Heart left ventricle (tissue), 13 donors: Measurements from ENCODE around the gene LCE5A.
A peak's percentile ranks its signal among the peaks of the same experiment; 100 is the strongest.

ENCODE experiments used
- POLR2A ChIP-seq, 2 donors: fragments of 450-650 bp; IDR thresholded peaks; one replicate each; pipeline ENCODE4 v1.6.1; 2017; ENCODE audit warnings: antibody characterized with exemption in 2 of 2, mild to moderate bottlenecking in 2 of 2, moderate library complexity in 2 of 2
- TF ChIP-seq, protein P1 (sequence below), 12 donors: fragments of 200-600 bp; sonication (generic) in 4 of 12; IDR thresholded peaks; one replicate each; pipeline versions ENCODE4 v1.5.0 to v1.8.0; 2018 to 2022; ENCODE audit warnings: antibody characterized with exemption in 12 of 12, mild to moderate bottlenecking in 5 of 12
- donor health status: ischemic (EF 13 %, LVEDD 7.1; RV severe dilation, severe dysfunction).
- donor health status: DM: no; HTN: yes; CAD: no.
- donor health status: DM: no; HTN: no; CAD: no.
- donor health status: ischemic (EF 25% LVEDD 6.9; RV normal size, moderate dysfunction).
- donor health status: ischemic (EF 25% LVEDD 5.7; RV mildly dilated, moderate dysfunction).
- donor health status: ischemic (EF 35%, LVEDD 5.7; RV mildly dilated, moderate dysfunction).
- donor health status: nonischemic (EF 11% LVEDD 7.7; RV severe dilation, severe dysfunction).
- donor health status: DM: yes; HTN: yes; CAD: no.
- donor health status: PGD.
- donor health status: ischemic (EF 29% LVEDD 5.4; RV normal size, mild dysfunction).
- donor health status: nonischemic (EF 23%, LVEDD 6.1; RV moderate dilation, normal function).

DNA sequence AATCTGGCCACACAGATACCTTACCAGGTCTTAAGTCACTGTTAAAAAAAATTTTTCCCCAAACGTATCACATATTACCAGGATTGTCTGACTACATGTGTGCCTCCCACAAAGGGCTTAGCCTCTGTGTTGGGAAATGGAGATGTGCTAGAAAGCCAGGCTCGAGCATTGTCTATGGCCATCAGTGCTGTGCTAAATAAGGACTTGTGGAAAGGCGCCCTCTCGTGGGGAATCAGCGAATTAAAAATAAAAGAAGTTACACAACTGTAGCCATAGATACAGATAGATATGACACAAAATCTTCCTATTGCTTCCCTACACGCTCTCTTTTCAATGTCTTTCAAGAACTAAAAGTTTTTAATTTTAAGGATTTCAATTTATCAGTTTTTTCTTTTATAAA, 49.1 kb upstream of the LCE5A start:
- TF ChIP-seq, protein P1, sequence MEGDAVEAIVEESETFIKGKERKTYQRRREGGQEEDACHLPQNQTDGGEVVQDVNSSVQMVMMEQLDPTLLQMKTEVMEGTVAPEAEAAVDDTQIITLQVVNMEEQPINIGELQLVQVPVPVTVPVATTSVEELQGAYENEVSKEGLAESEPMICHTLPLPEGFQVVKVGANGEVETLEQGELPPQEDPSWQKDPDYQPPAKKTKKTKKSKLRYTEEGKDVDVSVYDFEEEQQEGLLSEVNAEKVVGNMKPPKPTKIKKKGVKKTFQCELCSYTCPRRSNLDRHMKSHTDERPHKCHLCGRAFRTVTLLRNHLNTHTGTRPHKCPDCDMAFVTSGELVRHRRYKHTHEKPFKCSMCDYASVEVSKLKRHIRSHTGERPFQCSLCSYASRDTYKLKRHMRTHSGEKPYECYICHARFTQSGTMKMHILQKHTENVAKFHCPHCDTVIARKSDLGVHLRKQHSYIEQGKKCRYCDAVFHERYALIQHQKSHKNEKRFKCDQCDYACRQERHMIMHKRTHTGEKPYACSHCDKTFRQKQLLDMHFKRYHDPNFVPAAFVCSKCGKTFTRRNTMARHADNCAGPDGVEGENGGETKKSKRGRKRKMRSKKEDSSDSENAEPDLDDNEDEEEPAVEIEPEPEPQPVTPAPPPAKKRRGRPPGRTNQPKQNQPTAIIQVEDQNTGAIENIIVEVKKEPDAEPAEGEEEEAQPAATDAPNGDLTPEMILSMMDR (IDR thresholded peaks at IDR 0.05) = peak; percentile 49 to 70 (median 60)
- TF ChIP-seq POLR2A (IDR thresholded peaks at IDR 0.05) = no peak
